GM18508 (cell line): ENCODE measurements around the gene PRRG4.
A peak's percentile ranks its signal among the peaks of the same experiment; 100 is the strongest.
"Not testable (repeated sequence)": the region's sequence is repeated elsewhere in the genome, so short reads cannot be mapped to it uniquely, and the experiment has no call there.

Experiments used
- ATAC-seq: cut with Tn5 transposase; IDR thresholded peaks from one replicate; pipeline ENCODE4 v1.9.1; 2021; ENCODE audit warnings: moderate number of reproducible peaks; ENCODE audit not compliant: insufficient read depth, unreplicated experiment

PRRG4 gene

GRCh38 chr11:32829680-32830412 is at the start of gene PRRG4:
TSS of gene PRRG4 (plus strand) at chr11:32829927. CDS start at chr11:32830530, 603 bp downstream.
- ATAC-seq = peak; percentile 33

DNA sequence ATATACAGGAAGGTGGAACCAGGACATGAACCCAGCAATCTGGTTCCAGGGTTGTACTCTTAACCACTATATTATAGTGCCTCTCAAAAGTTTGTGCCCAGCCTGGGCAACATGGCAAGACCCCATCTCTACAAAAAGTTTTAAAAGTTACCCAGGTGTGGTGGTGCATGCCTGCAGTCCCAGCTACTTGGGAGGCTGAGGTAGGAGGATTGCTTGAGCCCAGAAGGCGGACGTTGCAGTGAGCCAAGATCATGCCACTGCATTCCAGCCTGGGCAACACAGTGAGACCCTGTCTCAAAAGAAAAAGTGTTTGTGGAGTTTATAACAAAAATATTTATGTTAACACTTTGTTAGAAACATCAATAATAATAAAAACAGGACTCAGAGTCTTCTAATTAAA is 48.9 kb upstream of the PRRG4 start:
- not testable (repeated sequence) for ATAC-seq

- ATAC-seq = no peak
Observed at GRCh38 chr11:32781721-32782120, 48.0 kb upstream of the PRRG4 start.

DNA sequence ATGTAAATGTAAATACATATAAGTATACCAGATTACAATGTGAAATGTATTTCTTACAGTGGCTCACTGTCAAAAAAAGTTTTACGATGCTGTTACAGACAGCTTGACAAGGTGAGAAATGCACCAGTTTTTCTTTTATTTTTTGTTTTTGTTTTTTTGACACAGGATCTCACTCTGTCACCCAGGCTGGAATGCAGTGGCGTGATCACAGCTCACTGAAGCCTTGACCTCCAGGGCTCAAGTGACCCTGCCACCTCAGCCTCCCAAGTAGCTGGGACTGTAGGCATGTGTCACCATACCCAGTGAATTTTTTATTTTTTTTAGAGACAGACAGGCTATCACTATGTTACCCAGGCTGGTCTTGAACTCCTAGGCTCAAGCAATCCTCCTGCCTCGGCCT is 44.5 kb upstream of the PRRG4 start:
- no peak for ATAC-seq

DNA sequence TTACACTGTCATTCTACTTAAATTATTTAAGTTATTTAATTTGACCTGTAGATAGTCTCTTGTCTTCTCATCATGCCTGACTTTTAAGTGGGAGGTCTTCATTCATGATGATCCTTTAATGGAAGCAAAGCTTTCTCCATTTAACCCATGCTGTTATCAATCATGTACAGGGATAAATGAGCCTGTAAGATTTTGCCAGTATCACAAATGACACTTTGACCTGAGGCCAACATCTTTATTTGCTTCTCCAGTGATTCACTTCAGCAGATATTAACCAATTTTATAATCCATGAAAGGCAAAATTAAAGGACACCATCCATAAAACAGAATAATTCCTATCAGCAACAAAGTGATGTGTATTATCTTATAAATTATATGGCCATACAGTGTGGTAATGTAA is 42.9 kb upstream of the PRRG4 start:
- no peak for ATAC-seq

DNA sequence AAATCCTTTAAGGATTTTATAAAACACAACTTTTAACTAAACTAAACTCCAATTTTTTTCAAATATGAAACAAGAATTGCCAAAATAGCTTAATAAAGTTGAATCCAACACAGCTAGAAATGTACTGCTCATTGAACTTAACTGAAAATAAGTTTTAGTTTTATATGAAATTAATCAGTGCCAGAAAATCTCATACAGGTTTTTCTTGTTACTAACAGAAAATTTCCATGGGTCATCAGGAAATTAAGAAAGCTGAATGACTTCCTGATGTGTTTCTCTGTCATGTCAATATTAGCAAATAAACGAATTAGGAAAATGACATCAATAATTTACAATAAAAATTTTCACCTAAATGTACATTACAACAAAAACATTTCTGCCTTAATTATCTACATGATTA is 38.8 kb upstream of the PRRG4 start:
- ATAC-seq = no peak

DNA sequence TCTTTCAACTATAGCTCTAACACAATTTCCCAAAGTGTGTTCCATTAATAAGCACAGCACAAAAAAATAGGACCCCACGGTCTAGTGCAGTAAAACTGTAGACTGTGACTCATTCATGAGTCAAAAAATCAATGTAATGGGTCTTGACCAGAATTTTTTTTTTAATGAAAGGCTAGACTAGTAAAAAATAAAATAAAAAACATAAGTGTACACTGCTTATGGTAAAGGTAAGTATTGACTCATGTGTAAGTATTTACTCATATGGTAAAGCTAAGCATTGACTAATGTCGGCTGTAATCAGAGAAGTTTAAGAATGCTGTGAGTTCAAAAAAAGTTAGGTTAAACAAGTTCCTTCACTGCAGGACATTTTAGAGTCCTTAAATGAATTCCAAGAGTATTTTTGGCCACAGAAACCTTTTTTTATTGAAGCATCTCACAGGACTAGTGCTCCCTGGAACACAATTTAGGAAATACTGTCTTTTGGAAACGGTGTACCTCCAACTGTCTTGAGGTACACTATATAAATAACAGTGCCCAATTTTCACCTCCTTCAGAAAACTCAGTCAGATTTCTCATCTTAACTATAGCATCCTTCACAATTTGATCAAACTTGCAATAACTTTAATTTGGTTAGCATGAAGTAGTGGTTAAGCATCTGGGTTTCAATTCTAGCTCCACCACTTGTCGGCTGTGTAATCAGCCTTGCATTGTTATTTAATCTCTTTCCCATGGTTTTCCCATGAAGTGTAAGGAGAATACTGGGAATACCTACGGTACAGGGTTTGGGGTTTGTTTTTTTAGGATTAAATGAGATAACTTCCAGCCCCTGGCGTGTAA is 37.4 kb upstream of the PRRG4 start:
- ATAC-seq = no peak

GRCh38 chr11:32792948-32793475 is 36.7 kb upstream of the PRRG4 start:
- ATAC-seq = no peak

GRCh38 chr11:32794439-32794838 is 35.3 kb upstream of the PRRG4 start, which contains the start of gene CCDC73:
TSS of gene CCDC73 (minus strand) at chr11:32794662. CDS start at chr11:32760243, 34,419 bp downstream.
- no peak for ATAC-seq

- ATAC-seq = no peak
Observed at GRCh38 chr11:32796425-32796824, 33.3 kb upstream of the PRRG4 start.

- peak; percentile 94 for ATAC-seq
Observed at GRCh38 chr11:32809313-32809712, 20.4 kb upstream of the PRRG4 start.

DNA sequence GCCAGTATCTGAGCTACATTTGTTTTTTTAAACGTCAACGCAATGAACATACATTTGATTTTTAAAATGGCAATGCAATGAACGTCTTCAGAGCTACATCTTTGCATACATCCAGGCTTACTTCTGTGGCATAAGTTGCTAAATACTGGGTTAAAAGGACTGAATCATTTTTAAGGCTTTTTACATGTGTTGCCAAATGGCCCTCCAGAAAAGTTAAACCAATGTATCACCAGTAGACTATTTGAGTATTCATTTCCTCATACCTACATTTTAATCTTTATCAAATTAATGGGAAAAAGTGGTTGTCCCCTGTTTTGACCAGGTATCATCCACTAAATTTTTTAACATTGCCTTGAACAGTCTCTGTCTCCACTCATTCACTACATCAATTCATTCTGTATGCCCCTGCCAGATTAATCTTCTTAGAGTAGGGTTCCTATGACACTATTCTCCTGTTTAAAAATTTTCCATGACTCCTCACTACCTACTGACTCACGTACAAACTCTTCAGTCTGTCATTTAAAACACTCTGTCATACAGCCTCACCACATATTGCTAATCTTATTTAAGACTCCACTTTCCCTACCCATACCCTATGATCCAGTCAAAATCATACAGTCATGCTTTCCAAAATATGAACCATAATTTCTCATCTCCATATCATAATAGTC is 12.4 kb upstream of the PRRG4 start:
- no peak for ATAC-seq

DNA sequence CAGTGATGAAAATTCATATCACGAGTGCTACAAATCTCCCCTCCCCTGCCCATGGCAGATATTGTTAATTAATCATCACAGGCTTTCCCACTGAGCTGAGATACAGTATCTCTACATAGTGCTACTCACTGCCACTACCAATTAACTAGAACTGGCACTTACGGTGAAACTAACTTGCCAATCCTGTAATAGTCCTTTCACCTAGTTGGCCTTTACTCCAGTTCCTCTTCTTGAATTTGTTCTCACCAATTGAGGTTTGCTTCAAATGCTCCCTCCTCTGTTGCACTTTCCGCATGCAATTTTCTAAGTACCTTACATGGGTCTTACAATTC is 11.9 kb upstream of the PRRG4 start:
- ATAC-seq = no peak

DNA sequence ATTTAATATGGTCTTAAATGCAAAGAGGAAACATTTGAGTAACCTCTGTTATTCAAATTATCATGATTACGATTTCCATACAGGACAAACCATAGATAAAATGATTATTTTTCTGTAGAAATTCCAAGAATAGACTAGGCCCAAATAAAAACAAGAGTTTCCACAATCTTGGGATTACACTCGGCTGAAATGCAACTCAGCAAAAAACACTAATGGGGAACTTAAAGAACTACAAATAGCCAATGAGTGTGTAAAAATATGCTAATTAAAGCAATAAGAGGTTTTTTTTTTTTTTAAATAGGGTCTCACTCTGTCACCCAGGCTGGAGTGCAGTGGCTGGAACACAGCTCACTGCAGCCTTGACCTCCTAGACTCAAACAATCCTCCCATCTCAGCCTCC is 10.5 kb upstream of the PRRG4 start:
- ATAC-seq = no peak

DNA sequence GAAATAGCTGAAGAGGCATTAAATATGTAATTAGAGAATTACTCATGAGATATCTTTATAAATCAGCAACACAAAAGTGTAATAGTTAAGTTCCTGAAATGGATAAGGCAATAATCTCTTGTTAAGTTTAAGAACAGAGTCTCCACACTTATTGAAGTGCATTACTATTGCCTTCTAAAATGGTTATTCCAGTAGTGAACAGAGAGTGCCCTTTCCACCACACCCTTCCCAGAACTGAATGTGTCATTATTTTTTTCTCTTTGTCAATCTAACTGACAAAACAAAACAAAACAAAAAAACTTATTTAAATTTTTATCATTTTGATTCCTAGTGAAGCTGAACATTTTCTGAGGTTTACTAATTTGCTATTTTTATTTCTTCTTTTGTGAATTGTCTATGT is 9.2 kb upstream of the PRRG4 start:
- ATAC-seq = no peak

DNA sequence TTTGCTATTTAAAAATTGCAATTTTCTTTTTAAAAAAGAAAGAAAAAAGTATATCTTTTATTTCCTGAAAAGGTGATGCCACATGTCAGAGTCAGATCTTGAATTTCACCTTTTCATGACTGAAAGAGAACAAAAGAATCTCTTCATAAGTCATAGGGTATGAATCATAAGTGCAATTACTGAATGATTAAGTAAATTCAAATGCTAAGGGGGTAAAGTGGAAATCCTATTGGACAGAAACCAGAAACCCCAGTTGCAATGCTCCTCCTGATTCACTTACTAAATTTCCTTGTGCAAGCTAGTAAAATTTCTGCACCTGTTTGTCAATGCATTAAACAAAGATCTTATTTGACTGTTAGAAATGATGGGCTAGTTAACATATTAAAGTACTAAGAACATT is 8.2 kb upstream of the PRRG4 start:
- no peak for ATAC-seq

- ATAC-seq = no peak
Observed at GRCh38 chr11:32821917-32822560, 7.7 kb upstream of the PRRG4 start.

DNA sequence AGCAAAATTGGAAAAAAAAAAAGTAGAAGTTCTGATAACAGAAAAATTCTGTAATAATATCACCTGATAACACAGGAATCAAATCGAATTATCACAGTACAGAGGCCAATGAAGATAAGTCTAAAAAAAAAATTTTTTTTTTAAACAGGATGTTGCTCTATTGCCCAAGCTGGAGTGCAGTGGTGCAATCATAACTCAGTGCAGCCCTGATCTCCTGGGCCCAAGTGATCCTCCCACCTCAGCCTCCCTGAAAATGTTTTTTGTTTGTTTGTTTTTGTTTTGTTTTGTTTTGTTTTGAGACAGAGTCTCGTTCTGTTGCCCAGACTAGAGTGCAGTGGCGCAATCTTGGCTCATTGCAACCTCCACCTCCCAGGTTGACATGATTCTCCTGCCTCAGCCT is 6.1 kb upstream of the PRRG4 start:
- not testable (repeated sequence) for ATAC-seq

GRCh38 chr11:32826113-32826512 is 3.6 kb upstream of the PRRG4 start:
- ATAC-seq = no peak

GRCh38 chr11:32827276-32827675 is 2.5 kb upstream of the PRRG4 start:
- no peak for ATAC-seq
